ENCODE results near the gene SLC32A1.

The SLC32A1 gene

GRCh38 chr20:38725931-38726803 lies 1.9 kb downstream of the SLC32A1 start:
- peaks cover 100% of the 10 kb centered on the region for H3K27me3 ChIP-seq (ENCODE audit: control insufficient read depth, insufficient read depth, low read length)
- no peak overlapping the region for H3K27ac ChIP-seq (ENCODE audit: low read depth, low read length)
- no peak overlapping the region for H3K9ac ChIP-seq (ENCODE audit: low read depth, low read length)
- peaks cover 52% of the 10 kb centered on the region for H3K4me1 ChIP-seq (ENCODE audit: control insufficient read depth, insufficient read depth, low read length)
- peak overlapping the region; percentile 43; the same call in 1 of the 2 replicates for H3K4me3 ChIP-seq (ENCODE audit: low read depth, low read length)
- H3K9me3 ChIP-seq (ENCODE audit: control insufficient read depth, insufficient read depth, low read length) = no peaks in the 10 kb centered on the region
- H3K36me3 ChIP-seq (ENCODE audit: control insufficient read depth, insufficient read depth, low read length) = no peaks in the 10 kb centered on the region

DNA sequence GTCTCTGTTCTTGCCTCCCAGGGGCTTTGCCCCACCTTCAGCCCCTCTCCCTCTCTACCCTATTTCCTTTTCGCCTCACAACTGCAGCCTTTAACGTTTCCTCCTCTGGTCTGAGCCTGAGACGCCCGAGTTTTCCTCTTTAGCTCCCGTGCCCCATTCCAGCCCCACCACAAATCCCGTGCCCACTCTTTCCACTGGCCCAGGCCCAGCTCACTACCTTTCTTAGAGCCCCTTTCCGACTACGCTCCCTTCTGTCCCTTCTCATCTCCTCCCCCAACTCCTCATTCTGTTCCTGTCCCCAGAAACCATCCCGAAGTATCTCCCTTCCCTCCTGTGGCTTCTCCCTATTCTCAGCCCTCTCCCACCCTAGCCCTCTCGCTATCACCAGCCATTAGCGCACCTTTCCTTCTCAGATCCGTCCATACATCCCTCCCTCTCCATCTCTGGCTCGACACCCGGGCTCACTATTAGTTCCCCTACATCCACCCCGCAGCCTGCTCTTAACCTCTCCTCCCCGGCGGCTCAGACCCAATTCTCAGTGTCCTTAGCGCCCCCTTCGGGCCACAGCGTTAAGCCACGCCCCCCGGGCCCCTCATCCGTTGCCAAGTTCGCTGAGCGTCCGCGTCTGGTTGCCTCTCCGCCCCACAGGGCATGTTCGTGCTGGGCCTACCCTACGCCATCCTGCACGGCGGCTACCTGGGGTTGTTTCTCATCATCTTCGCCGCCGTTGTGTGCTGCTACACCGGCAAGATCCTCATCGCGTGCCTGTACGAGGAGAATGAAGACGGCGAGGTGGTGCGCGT lies 2.7 kb downstream of the SLC32A1 start:
- Histone ChIP-seq H3K9ac (ENCODE audit: low read depth, low read length) (no peak overlapping the region), H3K27me3 (ENCODE audit: control insufficient read depth, insufficient read depth, low read length) (peaks cover 100% of the 10 kb centered on the region), H3K4me1 (ENCODE audit: control insufficient read depth, insufficient read depth, low read length) (peaks cover 56% of the 10 kb centered on the region), H3K27ac (ENCODE audit: low read depth, low read length) (no peak overlapping the region), H3K9me3 (ENCODE audit: control insufficient read depth, insufficient read depth, low read length) (no peaks in the 10 kb centered on the region), H3K4me3 (ENCODE audit: low read depth, low read length) (peak overlapping the region; percentile 56), H3K36me3 (ENCODE audit: control insufficient read depth, insufficient read depth, low read length) (no peaks in the 10 kb centered on the region)

- Histone ChIP-seq H3K9me3 (ENCODE audit: control insufficient read depth, insufficient read depth, low read length) (no peaks in the 10 kb centered on the region), H3K27ac (ENCODE audit: low read depth, low read length) (no peak overlapping the region), H3K9ac (ENCODE audit: low read depth, low read length) (no peak overlapping the region), H3K27me3 (ENCODE audit: control insufficient read depth, insufficient read depth, low read length) (peaks cover 100% of the 10 kb centered on the region), H3K4me3 (ENCODE audit: low read depth, low read length) (peak overlapping the region; percentile 56), H3K4me1 (ENCODE audit: control insufficient read depth, insufficient read depth, low read length) (peaks cover 54% of the 10 kb centered on the region), H3K36me3 (ENCODE audit: control insufficient read depth, insufficient read depth, low read length) (no peaks in the 10 kb centered on the region)
Observed at GRCh38 chr20:38727607-38728190, 3.4 kb downstream of the SLC32A1 start.

DNA sequence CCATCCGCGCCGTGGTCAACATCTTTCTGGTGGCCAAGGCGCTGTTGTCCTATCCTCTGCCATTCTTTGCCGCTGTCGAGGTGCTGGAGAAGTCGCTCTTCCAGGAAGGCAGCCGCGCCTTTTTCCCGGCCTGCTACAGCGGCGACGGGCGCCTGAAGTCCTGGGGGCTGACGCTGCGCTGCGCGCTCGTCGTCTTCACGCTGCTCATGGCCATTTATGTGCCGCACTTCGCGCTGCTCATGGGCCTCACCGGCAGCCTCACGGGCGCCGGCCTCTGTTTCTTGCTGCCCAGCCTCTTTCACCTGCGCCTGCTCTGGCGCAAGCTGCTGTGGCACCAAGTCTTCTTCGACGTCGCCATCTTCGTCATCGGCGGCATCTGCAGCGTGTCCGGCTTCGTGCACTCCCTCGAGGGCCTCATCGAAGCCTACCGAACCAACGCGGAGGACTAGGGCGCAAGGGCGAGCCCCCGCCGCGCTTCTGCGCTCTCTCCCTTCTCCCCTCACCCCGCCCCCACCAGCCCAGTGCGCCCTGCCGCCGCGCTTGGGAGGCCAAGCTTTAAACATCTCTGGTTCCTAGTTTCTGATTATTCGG lies 4.0 kb downstream of the SLC32A1 start:
- peak overlapping the region; percentile 56; the same call in 1 of the 2 replicates for H3K4me3 ChIP-seq (ENCODE audit: low read depth, low read length)
- no peak overlapping the region for H3K27ac ChIP-seq (ENCODE audit: low read depth, low read length)
- no peaks in the 10 kb centered on the region for H3K9me3 ChIP-seq (ENCODE audit: control insufficient read depth, insufficient read depth, low read length)
- no peaks in the 10 kb centered on the region for H3K36me3 ChIP-seq (ENCODE audit: control insufficient read depth, insufficient read depth, low read length)
- H3K4me1 ChIP-seq (ENCODE audit: control insufficient read depth, insufficient read depth, low read length) = peaks cover 48% of the 10 kb centered on the region
- no peak overlapping the region for H3K9ac ChIP-seq (ENCODE audit: low read depth, low read length)
- peaks cover 100% of the 10 kb centered on the region for H3K27me3 ChIP-seq (ENCODE audit: control insufficient read depth, insufficient read depth, low read length)

GRCh38 chr20:38728911-38729642 lies 4.8 kb downstream of the SLC32A1 start:
- H3K27me3 ChIP-seq (ENCODE audit: control insufficient read depth, insufficient read depth, low read length) = peaks cover 100% of the 10 kb centered on the region
- no peak overlapping the region for H3K9ac ChIP-seq (ENCODE audit: low read depth, low read length)
- peak overlapping the region; percentile 44 for H3K4me3 ChIP-seq (ENCODE audit: low read depth, low read length)

DNA sequence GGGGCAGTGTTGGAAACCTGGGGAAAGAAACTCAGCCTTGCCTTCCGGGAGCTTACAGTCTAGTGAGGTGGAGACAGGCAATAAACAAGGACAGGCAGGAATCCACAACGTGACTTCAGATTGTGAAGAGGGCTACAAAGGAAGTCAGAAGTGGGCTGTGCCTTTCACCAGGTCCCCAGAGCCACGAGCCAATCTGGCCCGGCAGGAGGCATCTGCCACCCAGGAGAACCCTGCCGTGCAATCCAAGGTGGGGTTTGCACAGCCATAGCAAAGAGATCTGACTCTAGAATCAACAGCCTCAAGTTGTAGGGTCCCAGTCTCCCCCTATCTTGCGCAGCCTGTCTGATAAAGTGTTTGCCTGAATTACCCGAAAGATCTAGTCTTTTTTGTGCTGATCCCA lies 5.5 kb downstream of the SLC32A1 start:
- peaks cover 42% of the 10 kb centered on the region for H3K4me1 ChIP-seq (ENCODE audit: control insufficient read depth, insufficient read depth, low read length)
- H3K9me3 ChIP-seq (ENCODE audit: control insufficient read depth, insufficient read depth, low read length) = no peaks in the 10 kb centered on the region
- H3K9ac ChIP-seq (ENCODE audit: low read depth, low read length) = no peak overlapping the region
- H3K27ac ChIP-seq (ENCODE audit: low read depth, low read length) = no peak overlapping the region
- peaks cover 95% of the 10 kb centered on the region for H3K27me3 ChIP-seq (ENCODE audit: control insufficient read depth, insufficient read depth, low read length)
- H3K36me3 ChIP-seq (ENCODE audit: control insufficient read depth, insufficient read depth, low read length) = no peaks in the 10 kb centered on the region
- peak overlapping the region; percentile 17; the same call in 1 of the 2 replicates for H3K4me3 ChIP-seq (ENCODE audit: low read depth, low read length)

More at GRCh38 chr20:38728911-38729642, 4.8 kb downstream of the SLC32A1 start:
- no peak overlapping the region for H3K27ac ChIP-seq (ENCODE audit: low read depth, low read length)
- no peaks in the 10 kb centered on the region for H3K9me3 ChIP-seq (ENCODE audit: control insufficient read depth, insufficient read depth, low read length)
- no peaks in the 10 kb centered on the region for H3K36me3 ChIP-seq (ENCODE audit: control insufficient read depth, insufficient read depth, low read length)
- peaks cover 45% of the 10 kb centered on the region for H3K4me1 ChIP-seq (ENCODE audit: control insufficient read depth, insufficient read depth, low read length)

DNA sequence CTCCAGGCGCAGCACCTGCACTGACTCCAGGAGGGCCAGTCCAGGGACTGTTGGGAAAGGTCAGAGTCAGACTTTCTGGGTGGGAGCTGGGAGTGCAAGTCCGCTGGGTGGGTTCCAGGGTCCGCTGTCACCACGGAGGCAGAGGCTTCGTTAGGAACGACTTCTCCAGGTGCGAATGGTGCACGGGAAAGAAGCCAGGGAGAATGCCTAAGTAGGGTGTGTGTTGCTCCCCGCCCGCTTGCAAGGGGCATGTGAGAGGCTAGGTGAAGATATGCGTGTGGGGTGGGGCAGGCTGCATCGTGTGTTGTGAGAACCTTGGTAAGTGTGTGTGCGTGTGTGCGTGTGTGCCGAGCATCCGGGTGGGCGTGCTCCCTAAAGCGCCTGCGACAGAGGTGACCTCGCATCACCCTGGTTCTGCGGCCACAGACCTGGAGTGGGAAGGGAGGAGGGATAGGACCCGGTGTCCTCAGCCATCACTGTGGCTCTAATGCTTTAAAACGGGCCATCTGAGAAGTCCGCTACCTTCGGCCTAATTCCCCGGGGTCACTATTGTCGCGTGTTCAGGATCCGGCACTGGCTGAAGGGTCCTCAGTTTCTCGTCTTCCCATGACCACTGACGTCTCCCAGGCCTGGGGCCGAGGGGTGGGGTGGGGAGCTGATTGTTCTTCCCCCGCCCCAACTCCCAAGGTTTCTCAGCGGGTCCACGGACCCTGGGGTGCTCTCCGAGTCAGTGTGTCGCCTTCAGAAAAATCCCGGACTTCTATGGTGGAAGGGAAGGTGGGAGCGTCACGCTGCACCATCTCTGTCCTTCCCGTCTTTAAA lies 6.1 kb downstream of the SLC32A1 start:
- no peak overlapping the region; the same call in 1 of the 2 replicates for H3K4me3 ChIP-seq (ENCODE audit: low read depth, low read length)
- no peak overlapping the region for H3K27ac ChIP-seq (ENCODE audit: low read depth, low read length)
- peaks cover 37% of the 10 kb centered on the region for H3K4me1 ChIP-seq (ENCODE audit: control insufficient read depth, insufficient read depth, low read length)
- no peaks in the 10 kb centered on the region for H3K36me3 ChIP-seq (ENCODE audit: control insufficient read depth, insufficient read depth, low read length)
- no peak overlapping the region for H3K9ac ChIP-seq (ENCODE audit: low read depth, low read length)
- no peaks in the 10 kb centered on the region for H3K9me3 ChIP-seq (ENCODE audit: control insufficient read depth, insufficient read depth, low read length)
- peaks cover 89% of the 10 kb centered on the region for H3K27me3 ChIP-seq (ENCODE audit: control insufficient read depth, insufficient read depth, low read length)

DNA sequence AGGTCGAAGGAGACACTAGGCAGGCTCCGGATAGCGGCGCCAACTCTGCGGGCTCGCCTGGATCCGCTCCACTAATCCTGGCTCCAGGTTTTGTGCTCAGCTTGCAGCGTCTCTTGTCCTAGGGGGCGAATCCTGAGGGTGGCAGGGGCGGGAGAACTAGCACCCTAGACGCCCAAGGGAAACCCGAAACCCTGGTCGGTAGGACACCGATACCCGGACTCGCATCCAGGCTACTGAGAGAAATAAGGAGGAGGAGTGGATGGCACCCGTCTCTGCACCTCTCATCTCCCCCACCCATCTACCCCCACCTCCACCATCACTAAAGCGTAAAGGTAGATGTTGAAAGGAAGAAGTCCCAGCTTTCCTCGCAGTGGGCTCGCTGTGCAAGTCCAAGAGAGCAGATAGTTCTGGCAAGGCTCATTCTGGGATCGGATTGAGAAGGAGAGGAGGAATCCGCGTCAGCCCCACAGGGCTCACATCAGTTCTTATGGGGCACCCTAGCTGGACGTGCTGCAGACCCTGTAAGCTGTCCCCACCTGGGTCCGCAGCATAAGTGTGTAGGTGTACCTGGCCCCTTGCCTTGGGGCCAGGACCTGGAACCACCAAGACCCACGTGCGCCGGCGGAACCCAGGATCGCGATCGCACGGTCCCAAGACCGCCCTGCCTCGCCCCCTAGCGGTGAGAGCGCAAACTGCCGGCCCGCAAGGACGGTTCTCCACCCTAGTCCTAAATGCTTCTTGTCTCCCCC lies 6.9 kb downstream of the SLC32A1 start:
- no peaks in the 10 kb centered on the region for H3K36me3 ChIP-seq (ENCODE audit: control insufficient read depth, insufficient read depth, low read length)
- peaks cover 33% of the 10 kb centered on the region; the same call in 1 of the 2 replicates for H3K4me1 ChIP-seq (ENCODE audit: control insufficient read depth, insufficient read depth, low read length)
- peak overlapping the region; percentile 63 for H3K4me3 ChIP-seq (ENCODE audit: low read depth, low read length)
- peaks cover 81% of the 10 kb centered on the region for H3K27me3 ChIP-seq (ENCODE audit: control insufficient read depth, insufficient read depth, low read length)
- no peak overlapping the region for H3K27ac ChIP-seq (ENCODE audit: low read depth, low read length)
- no peaks in the 10 kb centered on the region for H3K9me3 ChIP-seq (ENCODE audit: control insufficient read depth, insufficient read depth, low read length)
- H3K9ac ChIP-seq (ENCODE audit: low read depth, low read length) = no peak overlapping the region

- peaks cover 31% of the 10 kb centered on the region; the same call in 1 of the 2 replicates for H3K4me1 ChIP-seq (ENCODE audit: control insufficient read depth, insufficient read depth, low read length)
- no peaks in the 10 kb centered on the region for H3K9me3 ChIP-seq (ENCODE audit: control insufficient read depth, insufficient read depth, low read length)
- H3K27ac ChIP-seq (ENCODE audit: low read depth, low read length) = no peak overlapping the region
- H3K9ac ChIP-seq (ENCODE audit: low read depth, low read length) = no peak overlapping the region
- H3K36me3 ChIP-seq (ENCODE audit: control insufficient read depth, insufficient read depth, low read length) = no peaks in the 10 kb centered on the region
- no peak overlapping the region; the same call in 1 of the 2 replicates for H3K4me3 ChIP-seq (ENCODE audit: low read depth, low read length)
- peaks cover 76% of the 10 kb centered on the region for H3K27me3 ChIP-seq (ENCODE audit: control insufficient read depth, insufficient read depth, low read length)
Observed at GRCh38 chr20:38731738-38732113, 7.4 kb downstream of the SLC32A1 start.
